ENCODE results near the gene RNF8. TPM values are rescaled to one million over a fixed set of nuclear protein-coding genes. Genes with fewer than 3 reads are reported as not detected.
"Not testable (repeated sequence)": the region's sequence is repeated elsewhere in the genome, so short reads cannot be mapped to it uniquely, and the experiment has no call there.

RNF8 gene, protein sequence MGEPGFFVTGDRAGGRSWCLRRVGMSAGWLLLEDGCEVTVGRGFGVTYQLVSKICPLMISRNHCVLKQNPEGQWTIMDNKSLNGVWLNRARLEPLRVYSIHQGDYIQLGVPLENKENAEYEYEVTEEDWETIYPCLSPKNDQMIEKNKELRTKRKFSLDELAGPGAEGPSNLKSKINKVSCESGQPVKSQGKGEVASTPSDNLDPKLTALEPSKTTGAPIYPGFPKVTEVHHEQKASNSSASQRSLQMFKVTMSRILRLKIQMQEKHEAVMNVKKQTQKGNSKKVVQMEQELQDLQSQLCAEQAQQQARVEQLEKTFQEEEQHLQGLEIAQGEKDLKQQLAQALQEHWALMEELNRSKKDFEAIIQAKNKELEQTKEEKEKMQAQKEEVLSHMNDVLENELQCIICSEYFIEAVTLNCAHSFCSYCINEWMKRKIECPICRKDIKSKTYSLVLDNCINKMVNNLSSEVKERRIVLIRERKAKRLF
- total RNA-seq, result 14.9 TPM
- long read RNA-seq, full-length matches to known transcripts, result 16 of 16 reads
- long read RNA-seq, partial matches to known transcripts, result 0 of 16 reads
- long read RNA-seq, other reads (novel, unspliced or antisense), result 0 of 16 reads

GRCh38 chr6:37353761-37354525 lies at the start of gene RNF8:
Gene RNF8 (plus strand): TSS chr6:37353983. CDS start chr6:37354165, 182 bp downstream.
- peak; percentile 97 for DNase-seq (ENCODE audit: missing footprints)
- peak; percentile 98 for ATAC-seq
- intact Hi-C loops (cut with DNase I), result no loop called here

DNA sequence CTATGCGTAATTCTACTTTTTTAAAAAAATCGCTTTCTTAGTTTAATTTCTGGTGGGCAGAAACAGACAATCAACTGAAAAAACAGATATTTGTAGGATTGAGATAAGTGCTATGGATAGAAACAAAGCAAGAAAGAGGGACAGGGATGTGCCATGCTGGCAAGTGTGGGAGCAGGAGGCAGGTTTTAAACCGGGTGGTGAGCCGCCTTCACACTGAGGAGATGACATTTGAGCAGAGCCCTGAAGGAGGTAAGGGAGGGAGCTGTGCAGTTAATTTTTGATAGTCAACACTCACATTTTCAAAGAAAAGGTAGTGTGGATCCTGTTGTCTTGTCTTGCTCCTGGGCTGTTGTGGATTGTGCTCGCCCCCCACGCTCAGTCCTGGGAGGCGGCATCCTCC lies 49.0 kb upstream of the RNF8 start:
- ATAC-seq (no peak), DNase-seq (ENCODE audit: missing footprints) (no peak)
- intact Hi-C loops (cut with DNase I), result no loop called here

DNA sequence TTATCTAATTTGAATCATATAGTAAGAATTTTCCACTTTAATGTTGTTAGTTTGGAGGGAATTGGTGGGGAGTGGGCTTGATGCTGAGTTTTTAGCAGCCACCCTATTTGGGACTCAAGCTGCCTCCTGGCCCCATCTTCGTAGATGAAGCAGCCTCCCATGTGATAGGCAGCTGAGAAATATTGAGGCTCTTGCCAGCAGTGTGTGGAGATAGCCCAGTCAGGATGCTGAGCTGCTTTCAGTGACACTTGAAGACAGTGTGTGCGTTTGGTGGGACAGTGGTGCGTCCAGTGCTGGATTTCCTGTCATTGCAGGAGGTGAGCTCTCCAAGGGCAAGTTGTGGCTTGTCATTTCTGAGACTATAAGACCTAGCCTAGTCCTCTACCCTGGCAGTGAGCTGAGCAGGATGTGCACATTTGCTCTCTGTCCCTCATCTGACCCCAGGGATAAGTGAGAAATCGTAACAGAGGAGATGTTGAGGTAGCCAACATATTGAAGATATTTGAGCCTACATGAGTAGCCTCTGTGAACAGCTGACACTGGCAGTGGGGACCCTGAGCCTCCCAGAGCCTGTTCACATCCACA lies 47.9 kb upstream of the RNF8 start:
- ATAC-seq, result no peak
- DNase-seq (ENCODE audit: missing footprints), result no peak
- intact Hi-C loops (cut with DNase I), result no loop called here

GRCh38 chr6:37306624-37307222 lies 47.1 kb upstream of the RNF8 start:
- ATAC-seq (no peak), DNase-seq (ENCODE audit: missing footprints) (no peak)
- intact Hi-C loops (cut with DNase I), result no loop called here

DNA sequence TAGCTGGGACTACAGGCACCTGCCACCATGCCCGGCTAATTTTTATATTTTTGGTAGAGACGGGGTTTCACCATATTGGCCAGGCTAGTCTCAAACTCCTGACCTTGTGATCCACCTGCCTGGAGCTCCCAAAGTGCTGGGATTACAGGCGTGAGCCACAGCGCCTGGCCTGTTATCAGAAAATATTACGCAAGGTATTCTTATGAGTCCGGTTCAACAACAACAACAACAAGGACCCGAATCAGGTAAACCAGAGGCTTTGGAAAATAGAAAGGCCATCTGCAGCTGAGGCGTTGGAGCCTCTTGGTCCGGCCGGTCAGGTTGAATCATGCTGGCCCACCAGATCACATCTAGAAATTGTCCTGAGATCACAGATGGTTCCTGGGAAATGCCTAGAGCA lies 46.3 kb upstream of the RNF8 start:
- intact Hi-C loops (cut with DNase I); ATAC-seq; DNase-seq (ENCODE audit: missing footprints): not testable (repeated sequence)

DNA sequence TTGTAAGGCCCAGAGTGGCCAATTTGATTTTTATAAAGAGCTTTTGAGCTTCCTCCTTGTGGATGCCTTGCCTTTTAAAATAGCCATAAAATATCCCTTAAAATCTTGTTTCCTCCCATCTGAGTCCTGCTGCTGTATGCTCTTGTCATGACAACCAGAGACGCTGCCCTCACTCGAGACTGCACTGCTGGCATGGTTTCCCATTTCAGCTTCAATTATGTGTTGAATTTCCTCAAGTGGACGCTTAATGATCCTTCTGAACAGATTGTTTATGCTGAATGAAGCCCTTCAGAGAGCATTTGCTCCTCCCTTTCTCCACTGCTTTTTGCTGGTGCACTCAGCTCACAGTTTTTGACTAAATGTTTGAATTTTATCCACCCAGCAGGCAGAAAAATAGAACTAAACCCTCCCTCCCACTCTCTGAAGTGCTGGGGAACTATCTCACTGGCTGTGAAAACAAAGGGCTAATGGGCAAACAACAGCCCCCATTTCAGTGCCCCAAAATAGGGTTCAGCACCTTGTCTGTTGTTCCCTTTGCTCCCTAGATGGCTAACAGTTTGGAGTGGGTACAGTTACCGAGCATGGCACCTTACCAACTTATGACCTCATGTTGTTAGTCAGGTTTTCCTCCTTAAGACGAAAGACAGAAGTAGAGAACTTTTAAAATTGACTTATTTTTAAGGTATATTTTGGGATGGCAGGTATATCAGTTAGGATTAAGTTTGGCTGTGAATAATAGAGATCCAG lies 45.5 kb upstream of the RNF8 start:
- intact Hi-C loops (cut with DNase I), result no loop called here
- ATAC-seq (no peak), DNase-seq (ENCODE audit: missing footprints) (no peak)

GRCh38 chr6:37309046-37309445 lies 44.7 kb upstream of the RNF8 start:
- ATAC-seq, result no peak
- intact Hi-C loops (cut with DNase I), result no loop called here

GRCh38 chr6:37309692-37310091 lies 44.1 kb upstream of the RNF8 start:
- ATAC-seq, result no peak
- no peak for DNase-seq (ENCODE audit: missing footprints)
- intact Hi-C loops (cut with DNase I), result no loop called here

More at GRCh38 chr6:37309046-37309445, 44.7 kb upstream of the RNF8 start:
- no peak for DNase-seq (ENCODE audit: missing footprints)

DNA sequence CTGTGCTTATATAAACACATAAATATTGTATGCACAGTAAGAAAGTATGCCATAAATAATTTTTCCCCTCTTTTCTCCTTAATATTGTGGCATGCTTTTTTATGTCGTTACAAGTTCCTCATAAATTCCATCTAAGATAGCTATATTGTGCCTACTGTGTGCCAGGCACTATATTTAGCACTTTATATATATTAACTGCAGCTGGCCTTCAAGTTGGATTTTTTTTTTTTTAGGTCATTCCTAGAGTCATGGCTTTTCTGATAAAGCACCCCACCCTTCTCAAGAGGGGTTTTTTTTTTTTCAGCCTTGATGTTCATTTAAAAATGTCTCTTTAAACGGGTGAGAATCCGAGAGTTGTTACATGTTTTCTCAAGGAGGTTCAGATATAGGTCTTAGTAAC lies 42.8 kb upstream of the RNF8 start:
- no peak for ATAC-seq
- no peak for DNase-seq (ENCODE audit: missing footprints)
- intact Hi-C loops (cut with DNase I), result no loop called here

GRCh38 chr6:37311741-37312473 lies 41.9 kb upstream of the RNF8 start:
- intact Hi-C loops (cut with DNase I), result no loop called here
- DNase-seq (ENCODE audit: missing footprints) (no peak), ATAC-seq (no peak)

GRCh38 chr6:37313723-37314486 lies 39.9 kb upstream of the RNF8 start:
- intact Hi-C loops (cut with DNase I), result no loop called here
- DNase-seq (ENCODE audit: missing footprints) (no peak), ATAC-seq (no peak)

DNA sequence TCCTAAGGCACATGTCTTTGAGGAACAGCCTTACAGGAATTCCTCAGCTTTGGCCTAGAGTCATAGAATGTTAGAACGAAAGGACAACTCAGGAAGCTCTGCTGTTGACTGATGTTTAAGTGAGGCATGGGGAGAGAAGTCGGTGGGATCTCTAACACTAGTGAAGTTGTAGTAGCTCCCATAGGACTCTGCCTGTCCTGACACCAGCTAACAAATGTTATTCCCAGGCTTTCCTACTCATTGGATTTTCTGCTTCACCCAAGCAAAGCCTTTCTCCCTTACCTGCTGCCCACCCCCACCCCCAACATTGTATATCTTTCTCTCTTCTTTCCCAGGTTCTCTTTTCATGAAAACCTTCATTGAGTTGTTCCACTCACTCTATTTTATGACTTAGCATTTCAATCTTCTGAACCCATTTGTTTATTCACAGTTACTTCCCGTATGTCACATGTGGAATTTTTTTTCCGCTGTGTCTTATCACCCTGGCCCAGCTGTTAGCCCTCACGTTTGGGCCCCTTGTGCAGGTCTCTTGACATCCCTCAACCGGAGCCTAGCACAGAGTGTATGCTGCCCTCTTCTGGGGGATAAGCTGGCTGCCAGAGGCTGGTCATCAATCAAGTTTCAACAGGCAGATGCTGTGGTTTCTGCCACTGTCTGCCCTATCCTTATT lies 39.2 kb upstream of the RNF8 start:
- no peak for DNase-seq (ENCODE audit: missing footprints)
- intact Hi-C loops (cut with DNase I), result no loop called here
- ATAC-seq, result peak; percentile 54

DNA sequence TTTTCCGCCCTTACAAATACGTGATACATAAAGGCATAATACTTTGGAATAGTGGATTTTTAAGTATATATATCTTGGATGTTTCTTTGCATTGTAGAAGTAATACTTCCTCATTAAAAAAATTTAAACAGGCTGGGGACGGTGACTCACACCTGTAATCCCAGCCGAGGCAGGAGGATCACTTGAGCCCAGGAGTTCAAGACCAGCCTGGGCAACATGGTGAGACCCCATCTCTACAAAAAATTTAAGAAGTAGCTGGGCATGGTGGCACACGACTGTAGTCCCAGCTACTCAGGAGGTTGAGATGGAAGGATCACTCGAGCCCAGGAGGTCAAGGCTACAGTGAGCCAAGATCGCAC lies 38.6 kb upstream of the RNF8 start:
- intact Hi-C loops (cut with DNase I), result no loop called here
- DNase-seq (ENCODE audit: missing footprints) (no peak), ATAC-seq (no peak)

DNA sequence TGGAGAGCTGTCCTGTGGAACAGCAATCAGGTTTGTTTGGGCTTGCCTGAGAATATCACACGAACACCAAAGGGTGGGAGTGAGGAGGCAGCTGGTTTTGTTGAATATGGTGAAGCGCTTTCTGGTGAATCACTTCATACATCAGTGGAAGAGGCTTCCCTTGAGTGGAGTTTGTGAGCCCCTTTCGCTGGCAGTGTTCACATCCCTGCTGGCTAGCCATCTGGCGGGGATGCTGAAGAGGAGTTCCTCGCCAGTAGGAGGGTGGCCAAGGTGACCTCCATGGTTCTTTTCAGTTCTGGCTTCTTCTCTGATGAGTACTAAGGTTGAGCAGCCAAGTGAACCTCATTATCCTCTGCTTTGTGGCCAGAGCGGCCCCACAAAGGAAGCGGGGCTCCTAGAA lies 37.7 kb upstream of the RNF8 start:
- ATAC-seq (no peak), DNase-seq (ENCODE audit: missing footprints) (no peak)
- intact Hi-C loops (cut with DNase I), result no loop called here

DNA sequence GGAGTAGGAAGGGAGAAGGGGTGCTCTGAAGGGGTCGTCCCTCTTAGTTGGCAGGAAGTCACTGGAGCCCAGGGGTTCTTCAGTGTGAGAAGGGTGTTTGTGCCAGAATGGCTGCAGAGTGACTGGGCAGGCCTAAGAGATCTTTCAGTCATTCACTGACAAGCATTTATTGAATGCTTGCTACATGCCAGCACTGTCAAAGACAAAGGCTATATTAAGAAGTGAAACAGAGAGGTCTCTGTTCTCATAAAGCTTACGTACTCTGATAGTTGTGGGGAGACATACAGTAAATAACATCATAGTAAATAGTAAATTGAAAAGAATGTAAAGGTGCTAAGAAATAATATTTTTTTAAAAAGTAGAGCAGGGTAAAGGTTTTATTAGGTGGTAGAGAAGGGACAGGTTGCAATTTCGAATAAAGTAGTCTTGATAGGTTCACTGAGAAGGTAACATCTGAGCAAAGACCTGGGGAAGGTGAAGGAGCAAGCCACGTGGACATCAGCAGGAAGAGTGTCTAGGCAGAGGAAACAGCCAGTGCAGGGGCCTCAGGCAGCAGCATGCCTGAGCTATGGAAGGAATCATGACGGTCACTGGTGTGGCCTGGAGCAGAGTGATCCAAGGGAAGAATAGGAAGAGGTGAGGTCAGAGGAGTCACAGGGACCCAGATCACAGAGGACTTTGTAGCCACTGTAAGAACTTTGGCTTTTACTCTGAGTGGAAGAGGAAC lies 36.3 kb upstream of the RNF8 start:
- intact Hi-C loops (cut with DNase I), result no loop called here
- no peak for DNase-seq (ENCODE audit: missing footprints)
- no peak for ATAC-seq

GRCh38 chr6:37319156-37319555 lies 34.6 kb upstream of the RNF8 start:
- no peak for ATAC-seq
- intact Hi-C loops (cut with DNase I), result no loop called here
- no peak for DNase-seq (ENCODE audit: missing footprints)
